Left hindlimb (tissue), 1 donor: Measurements from ENCODE around the gene ZNF672.

Experiments used
- DNase-seq: peaks from one replicate; pipeline ENCODE4 v3.0.0-alpha.2; 2018

Gene ZNF672

DNA sequence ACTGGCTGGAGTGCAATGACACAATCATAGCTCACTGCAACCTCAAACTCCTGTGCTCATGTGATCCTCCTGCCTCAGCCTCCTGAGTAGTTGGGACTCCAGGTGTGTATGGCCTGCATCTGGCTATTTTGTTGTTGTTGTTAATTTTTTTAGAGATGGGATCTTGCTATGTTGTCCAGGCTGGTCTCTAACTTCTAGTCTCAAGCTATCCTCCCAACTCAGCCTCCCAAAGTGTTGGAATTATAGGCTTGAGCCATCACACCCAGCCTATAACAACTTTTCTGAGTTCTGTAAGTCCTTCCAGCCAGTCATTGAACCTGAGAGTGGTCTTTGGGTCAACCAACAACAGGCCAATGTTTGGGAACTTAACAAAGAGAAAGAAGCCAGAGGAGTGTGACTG, 56.8 kb downstream of the ZNF672 start:
- no peak for DNase-seq

DNA sequence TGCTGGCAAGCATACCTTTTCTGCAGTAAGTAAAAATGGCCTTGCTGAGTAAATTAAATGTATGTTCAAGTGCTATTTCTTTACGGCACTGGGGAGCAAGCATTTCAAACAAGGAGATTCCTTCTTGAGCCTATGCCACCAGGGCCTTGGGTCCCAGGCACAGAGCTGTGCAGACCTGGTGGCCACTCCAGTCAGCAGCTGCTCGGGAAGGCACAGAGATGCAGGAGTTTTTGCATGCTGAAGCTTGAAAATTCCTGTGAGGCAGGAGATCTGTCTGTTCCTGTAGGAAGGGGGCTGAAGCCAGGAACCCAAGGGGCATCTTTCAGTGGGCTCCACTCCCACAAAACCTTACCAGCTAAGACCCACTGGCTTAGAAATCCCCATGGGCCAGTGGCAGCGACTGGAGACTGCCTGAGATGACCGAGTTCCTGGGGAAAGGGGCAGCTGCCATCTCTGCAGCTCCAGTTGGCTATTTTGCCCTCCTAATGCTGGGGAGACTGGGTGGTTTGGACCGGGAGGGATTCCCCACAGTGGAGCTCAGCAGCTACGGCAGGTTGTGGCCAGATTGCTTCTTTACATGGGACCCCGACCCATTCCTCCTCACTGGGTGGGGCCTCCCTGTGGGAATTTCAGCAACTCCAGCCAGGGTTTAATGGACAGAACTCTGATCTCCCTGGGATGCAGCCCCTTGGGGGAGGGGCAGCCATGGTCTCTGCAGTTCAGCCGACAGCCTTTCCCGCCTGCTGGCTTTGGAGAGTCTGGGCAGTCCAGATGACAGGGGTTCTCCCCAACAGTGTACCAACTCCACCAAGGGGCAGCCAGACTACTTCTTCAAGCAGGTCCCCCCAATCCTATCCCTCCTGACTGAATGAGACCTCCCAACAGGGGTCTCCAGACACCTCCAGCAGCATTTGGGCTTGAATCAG, 59.7 kb downstream of the ZNF672 start:
- DNase-seq = no peak
